Brain microvascular endothelial cell (primary cell): ENCODE results near the gene WSB2.
A peak's percentile ranks its signal among the peaks of the same experiment; 100 is the strongest.

ENCODE experiments used
- DNase-seq: peaks from one replicate; pipeline ENCODE4 v3.0.0-alpha.2; 2020
- H3K27ac ChIP-seq: fragments of 250-450 bp; sonication (Bioruptor Pico); 2 replicates; pipeline ENCODE4 v1.5.1; 2020; ENCODE audit warnings: mild to moderate bottlenecking, moderate library complexity
- H3K27me3 ChIP-seq: fragments of 250-450 bp; sonication (Bioruptor Pico); replicated peaks from 2 replicates; pipeline ENCODE4 v1.5.1; 2020; ENCODE audit warnings: mild to moderate bottlenecking
- H3K36me3 ChIP-seq: fragments of 250-450 bp; sonication (Bioruptor Pico); replicated peaks from 2 replicates; pipeline ENCODE4 v1.5.1; 2020; ENCODE audit warnings: mild to moderate bottlenecking
- H3K4me3 ChIP-seq: 2 replicates; pipeline ENCODE4 v1.5.1; 2011; ENCODE audit warnings: low read depth, mild to moderate bottlenecking, control low read depth, low read length, moderate library complexity
- CTCF ChIP-seq: IDR thresholded peaks from 2 replicates; pipeline ENCODE4 v1.5.1; 2011; ENCODE audit warnings: low read depth, mild to moderate bottlenecking, moderate library complexity, low read length, control low read depth, inconsistent platforms; ENCODE audit errors: missing control alignments
- in situ Hi-C: cut with HindIII; loops from 2 replicates; pipeline ENCODE4 v1.10.0; 2017; ENCODE audit warnings: low sequenced_read_pairs, low pct_ligation_motif_present

WSB2 gene

GRCh38 chr12:118055144-118055557 is 5.8 kb downstream of the WSB2 start:
- in situ Hi-C loops, result no loop called here
- no peaks in the 10 kb centered on the region for H3K27me3 ChIP-seq
- H3K36me3 ChIP-seq, result peaks cover 9% of the 10 kb centered on the region

GRCh38 chr12:118053071-118053985 is 7.7 kb downstream of the WSB2 start:
- H3K27ac ChIP-seq, result peak overlapping the region; percentile 78
- DNase-seq, result no peak
- H3K27me3 ChIP-seq, result no peaks in the 10 kb centered on the region
- H3K36me3 ChIP-seq, result peaks cover 9% of the 10 kb centered on the region
- H3K4me3 ChIP-seq, result no peak overlapping the region
- TF ChIP-seq CTCF, result no peak
- in situ Hi-C loops, result no loop called here

More at GRCh38 chr12:118055144-118055557, 5.8 kb downstream of the WSB2 start:
- no peak for DNase-seq
- peak; percentile 79 for TF ChIP-seq CTCF
- H3K27ac ChIP-seq, result no peak overlapping the region
- no peak overlapping the region for H3K4me3 ChIP-seq

GRCh38 chr12:118052324-118053070 is 8.5 kb downstream of the WSB2 start:
- Histone ChIP-seq H3K36me3 (peaks cover 14% of the 10 kb centered on the region), H3K27ac (peak overlapping the region; percentile 78), H3K27me3 (no peaks in the 10 kb centered on the region), H3K4me3 (no peak overlapping the region)
- DNase-seq, result peak; percentile 90
- no peak for TF ChIP-seq CTCF
- in situ Hi-C loops, result no loop called here

GRCh38 chr12:118050972-118051910 is 9.7 kb downstream of the WSB2 start:
- peak; percentile 18 for TF ChIP-seq CTCF
- Histone ChIP-seq H3K27me3 (no peaks in the 10 kb centered on the region), H3K36me3 (peaks cover 14% of the 10 kb centered on the region), H3K4me3 (no peak overlapping the region), H3K27ac (peak overlapping the region; percentile 78)
- DNase-seq, result peak; percentile 42
- in situ Hi-C loops, result no loop called here

- Histone ChIP-seq H3K27ac (no peak overlapping the region), H3K4me3 (no peak overlapping the region), H3K27me3 (no peaks in the 10 kb centered on the region), H3K36me3 (peaks cover 31% of the 10 kb centered on the region)
- TF ChIP-seq CTCF, result no peak
- in situ Hi-C loops, result no loop called here
- DNase-seq, result no peak
Measured at GRCh38 chr12:118046430-118046829, 14.5 kb downstream of the WSB2 start.
